ENCODE measurements around the gene ATAD3A. TPM values are rescaled to one million over a fixed set of nuclear protein-coding genes. Genes with fewer than 3 reads are reported as not detected.

Gene ATAD3A
- total RNA-seq, 4 donors from 2014 or later: 1.8 to 14.8 (median 11.7) TPM

- H3K27me3 ChIP-seq: no peaks in the 10 kb centered on the region
- H3K4me3 ChIP-seq: no peak overlapping the region
- no peaks in the 10 kb centered on the region for H3K9me3 ChIP-seq
- intact Hi-C loops (cut with DNase I; ENCODE audit: low total_unique reads): no loop called here
- no peak overlapping the region for H3K27ac ChIP-seq
- H3K4me1 ChIP-seq: no peaks in the 10 kb centered on the region
- DNase-seq: no peak
- H3K36me3 ChIP-seq: no peaks in the 10 kb centered on the region
- TF ChIP-seq POLR2A (IDR thresholded peaks at IDR 0.05) (no peak), CTCF (IDR thresholded peaks at IDR 0.05) (no peak)
Observed at GRCh38 chr1:1558591-1558990, 46.6 kb downstream of the ATAD3A start.

- Histone ChIP-seq H3K9me3 (no peaks in the 10 kb centered on the region), H3K4me1 (no peaks in the 10 kb centered on the region), H3K36me3 (no peaks in the 10 kb centered on the region), H3K27me3 (no peaks in the 10 kb centered on the region), H3K4me3 (no peak overlapping the region), H3K27ac (no peak overlapping the region)
- intact Hi-C loops (cut with DNase I; ENCODE audit: low total_unique reads): no loop called here
- TF ChIP-seq CTCF (IDR thresholded peaks at IDR 0.05) (no peak), POLR2A (IDR thresholded peaks at IDR 0.05) (no peak)
- no peak for DNase-seq
Observed at GRCh38 chr1:1559066-1559465, 47.1 kb downstream of the ATAD3A start.

GRCh38 chr1:1560178-1560577, 48.2 kb downstream of the ATAD3A start:
- no peak overlapping the region for H3K27ac ChIP-seq
- H3K4me1 ChIP-seq: no peaks in the 10 kb centered on the region
- H3K27me3 ChIP-seq: no peaks in the 10 kb centered on the region
- DNase-seq: no peak
- no peak overlapping the region for H3K4me3 ChIP-seq
- H3K9me3 ChIP-seq: no peaks in the 10 kb centered on the region
- intact Hi-C loops (cut with DNase I; ENCODE audit: low total_unique reads): no loop called here
- H3K36me3 ChIP-seq: no peaks in the 10 kb centered on the region
- TF ChIP-seq CTCF (IDR thresholded peaks at IDR 0.05) (no peak), POLR2A (IDR thresholded peaks at IDR 0.05) (no peak)

- TF ChIP-seq POLR2A (IDR thresholded peaks at IDR 0.05) (no peak), CTCF (IDR thresholded peaks at IDR 0.05) (no peak)
- no peaks in the 10 kb centered on the region for H3K36me3 ChIP-seq
- H3K9me3 ChIP-seq: no peaks in the 10 kb centered on the region
Observed at GRCh38 chr1:1561801-1562470, 50.0 kb downstream of the ATAD3A start.

GRCh38 chr1:1562556-1563195, 50.7 kb downstream of the ATAD3A start:
- H3K4me3 ChIP-seq: no peak overlapping the region
- no peak for TF ChIP-seq POLR2A (IDR thresholded peaks at IDR 0.05)
- TF ChIP-seq CTCF (IDR thresholded peaks at IDR 0.05): no peak
- no peak for DNase-seq
- no peaks in the 10 kb centered on the region for H3K9me3 ChIP-seq
- no peaks in the 10 kb centered on the region for H3K4me1 ChIP-seq
- intact Hi-C loops (cut with DNase I; ENCODE audit: low total_unique reads): no loop called here
- no peaks in the 10 kb centered on the region for H3K36me3 ChIP-seq
- H3K27me3 ChIP-seq: no peaks in the 10 kb centered on the region
- no peak overlapping the region for H3K27ac ChIP-seq

More at GRCh38 chr1:1561801-1562470, 50.0 kb downstream of the ATAD3A start:
- Histone ChIP-seq H3K4me1 (no peaks in the 10 kb centered on the region), H3K27me3 (no peaks in the 10 kb centered on the region), H3K27ac (no peak overlapping the region), H3K4me3 (no peak overlapping the region)
- DNase-seq: no peak
- intact Hi-C loops (cut with DNase I; ENCODE audit: low total_unique reads): no loop called here

Data from uterus (tissue), 4 donors.